ENCODE results near the gene ANKH. TPM values are rescaled to one million over a fixed set of nuclear protein-coding genes. Genes with fewer than 3 reads are reported as not detected.
A peak's percentile ranks its signal among the peaks of the same experiment; 100 is the strongest.

Gene ANKH
- total RNA-seq, 1 donor from 2014 or later: 233 TPM

DNA sequence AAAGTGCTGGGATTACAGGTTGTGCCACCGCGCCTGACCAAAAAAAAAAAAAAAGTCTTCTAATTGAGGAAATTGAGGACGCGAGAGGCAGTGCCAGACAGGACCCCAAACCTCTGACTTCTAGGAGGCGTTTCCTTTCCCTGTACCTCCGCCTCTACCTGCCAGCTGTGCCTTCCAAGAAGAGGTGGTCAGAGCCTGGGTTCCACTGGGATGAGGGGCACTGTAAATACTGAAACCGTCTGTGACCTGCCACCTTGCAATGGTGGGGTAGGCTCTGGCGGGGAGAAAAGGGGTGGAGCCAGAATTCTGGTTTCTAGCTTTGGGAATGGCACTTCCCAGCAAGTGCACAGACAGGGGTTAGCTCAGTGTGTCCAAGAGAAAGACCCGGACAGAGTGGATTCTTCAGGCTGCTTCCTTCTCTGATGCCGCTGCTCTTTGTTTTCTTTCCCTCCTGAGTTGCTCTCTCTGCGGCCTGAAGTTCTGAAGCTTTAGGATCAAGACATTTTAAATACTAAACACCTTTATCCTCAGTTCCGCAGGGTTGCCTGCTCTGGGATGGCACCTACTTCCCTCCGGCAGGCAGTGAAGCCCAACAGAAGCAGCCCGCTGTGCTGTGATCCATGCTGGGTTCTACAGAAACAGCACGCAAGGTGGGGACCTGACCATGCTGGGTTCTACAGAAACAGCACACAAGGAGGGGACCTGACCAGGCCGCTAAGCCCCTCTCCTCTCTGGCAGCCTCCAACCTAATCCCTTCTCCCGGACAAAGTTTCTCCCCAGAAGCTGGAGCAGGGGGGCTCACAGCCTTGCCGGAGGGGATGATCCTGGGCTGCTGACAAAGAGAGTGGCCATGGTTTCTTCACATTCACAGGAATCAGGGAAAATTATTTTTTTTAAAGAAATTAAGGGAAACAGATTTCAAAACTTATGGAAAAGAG is 141.9 kb downstream of the ANKH start:
- intact Hi-C loops (cut with DNase I): loop anchor here (2.0 to 5.0 kb wide), 2 partner anchors 143 to 218 kb away; no protein-coding TSS in a partner anchor
- DNase-seq (ENCODE audit: low spot score): no peak

DNA sequence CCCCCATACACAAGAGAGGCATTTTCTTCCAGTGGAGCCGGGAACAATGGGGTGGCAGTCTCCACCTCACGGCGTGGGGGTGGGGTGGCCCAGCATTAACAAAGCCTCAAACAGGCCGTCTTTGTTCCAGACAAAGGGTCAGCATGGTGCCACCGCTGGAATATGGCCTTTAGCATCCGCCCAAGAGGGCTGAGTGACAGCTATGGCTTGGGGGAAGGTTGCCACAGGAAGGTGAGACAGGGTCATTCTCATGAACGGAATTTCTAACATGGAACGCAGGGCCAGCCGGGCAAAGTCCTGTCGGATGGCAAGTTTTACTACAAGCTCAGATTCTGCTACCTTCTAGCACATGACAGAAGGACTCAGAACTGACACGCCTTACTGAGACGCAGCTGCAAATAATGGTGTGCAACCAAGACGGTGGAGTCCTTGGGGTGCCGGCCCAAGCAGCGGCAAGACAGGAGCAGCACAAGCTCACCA is 143.1 kb downstream of the ANKH start:
- DNase-seq (ENCODE audit: low spot score): peak; percentile 75
- intact Hi-C loops (cut with DNase I): loop anchor here (2.0 to 5.0 kb wide), 2 partner anchors 144 to 219 kb away; no protein-coding TSS in a partner anchor

DNA sequence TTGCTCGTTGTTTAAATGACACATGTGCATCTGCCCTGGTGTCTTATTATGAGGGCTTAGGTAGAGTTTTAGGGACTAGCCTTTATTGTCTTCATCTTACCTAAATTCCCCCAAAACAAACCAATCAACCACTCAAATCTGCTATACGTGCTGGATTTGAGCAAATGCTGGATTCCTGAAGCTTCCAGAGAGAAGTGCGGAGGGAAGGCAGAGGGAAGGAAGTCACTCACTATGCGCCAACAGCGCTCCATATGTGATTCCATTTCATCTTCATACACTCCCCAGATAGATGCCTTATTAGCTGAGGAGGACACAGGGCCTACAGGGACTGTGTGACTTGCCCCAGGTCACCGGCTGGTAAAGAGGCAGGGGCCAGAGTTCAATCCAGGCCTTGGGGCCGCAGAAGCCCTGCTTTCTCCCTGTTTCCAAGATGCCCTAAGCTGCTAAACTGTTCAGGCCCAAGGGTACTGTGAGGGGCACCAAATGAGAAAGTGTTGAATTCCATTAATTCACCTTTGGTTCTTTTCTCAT is 143.6 kb downstream of the ANKH start:
- intact Hi-C loops (cut with DNase I): loop anchor here (1.0 to 5.0 kb wide), 3 partner anchors 145 to 275 kb away; no protein-coding TSS in a partner anchor
- DNase-seq (ENCODE audit: low spot score): no peak

DNA sequence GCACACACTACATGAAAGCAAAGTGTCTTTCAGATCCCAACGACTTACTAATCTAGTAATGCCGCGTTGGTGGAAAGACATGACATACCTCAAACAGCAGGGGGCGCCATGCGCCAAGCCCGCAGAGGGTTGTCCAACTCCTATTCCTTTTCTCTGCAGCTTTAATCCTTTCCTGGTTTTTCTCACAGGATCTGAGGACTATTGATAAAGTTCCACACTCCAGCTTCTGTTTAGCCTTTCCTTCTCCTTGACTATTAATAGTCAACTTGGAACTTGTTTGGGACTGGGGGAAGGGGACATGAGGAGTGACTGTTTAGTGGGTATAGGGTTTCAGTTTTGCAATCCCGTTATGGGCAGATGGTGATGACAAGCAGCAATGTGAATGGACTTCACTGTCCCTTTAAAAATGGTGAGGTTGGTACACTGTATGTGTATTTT is 144.1 kb downstream of the ANKH start:
- intact Hi-C loops (cut with DNase I): loop anchor here (1.0 to 5.0 kb wide), 2 partner anchors 220 to 276 kb away; no protein-coding TSS in a partner anchor

DNA sequence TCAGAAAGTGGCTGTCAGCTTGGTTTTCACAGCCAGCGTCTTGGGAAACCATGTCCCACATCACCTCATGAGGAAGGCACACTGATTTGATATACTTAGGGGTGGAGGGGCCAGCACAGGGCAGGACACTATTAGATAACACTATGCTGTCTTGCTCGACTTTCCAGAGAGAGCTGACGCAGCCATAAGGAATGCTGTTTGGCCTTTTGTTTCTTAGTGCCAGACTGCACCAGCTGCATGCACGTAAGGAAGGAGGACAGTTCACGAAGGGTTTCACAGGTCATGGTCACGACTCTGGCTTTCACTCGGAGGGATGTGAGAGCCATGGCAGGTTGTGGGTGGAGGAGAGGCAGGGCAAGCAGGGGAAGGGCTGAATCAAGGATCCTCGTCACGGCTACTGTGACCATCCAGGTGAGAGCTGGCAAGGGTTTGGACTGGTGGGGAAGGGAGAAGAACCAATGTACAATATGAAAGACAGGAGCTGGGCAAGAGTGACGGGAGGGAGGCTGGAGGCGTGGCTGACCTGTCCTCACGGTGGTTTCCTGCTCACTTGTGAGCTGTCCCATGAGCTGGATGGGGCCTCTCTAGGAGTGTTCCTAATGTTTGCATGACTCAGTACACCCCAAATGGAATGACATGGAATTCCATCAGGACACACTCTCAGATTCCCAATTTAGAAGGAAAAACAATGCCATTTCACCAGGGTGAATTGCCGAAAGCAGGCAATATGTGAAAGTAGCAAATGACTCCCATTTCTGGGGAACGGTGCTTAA is 145.3 kb downstream of the ANKH start:
- DNase-seq (ENCODE audit: low spot score): peak; percentile 73
- intact Hi-C loops (cut with DNase I): loop anchor here (5.0 kb wide), 1 partner anchor 221 kb away; no protein-coding TSS in a partner anchor

More for the DNA sequence above, 144.1 kb downstream of the ANKH start:
- no peak for DNase-seq (ENCODE audit: low spot score)

DNA sequence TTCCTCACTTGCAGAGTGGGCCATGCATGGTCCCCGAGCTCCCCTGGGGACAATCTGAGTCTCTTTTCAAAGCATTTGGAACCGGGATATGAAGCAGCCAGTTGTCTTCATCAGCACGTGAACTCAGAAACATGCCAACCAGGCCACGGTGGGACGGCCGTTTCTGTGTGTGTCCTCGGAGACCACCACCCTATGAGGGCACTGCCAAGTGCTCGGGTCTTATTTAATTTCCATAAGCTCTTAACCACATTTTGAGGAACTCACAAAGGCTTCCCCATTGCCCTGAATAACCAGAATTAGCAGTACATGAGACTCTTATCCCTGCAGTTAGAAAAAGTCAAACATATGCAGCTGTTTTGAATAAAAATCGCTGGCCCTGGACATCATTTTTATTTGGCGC is 146.9 kb downstream of the ANKH start:
- intact Hi-C loops (cut with DNase I): loop anchor here (5.0 kb wide), 1 partner anchor 223 kb away; no protein-coding TSS in a partner anchor
- DNase-seq (ENCODE audit: low spot score): no peak

DNA sequence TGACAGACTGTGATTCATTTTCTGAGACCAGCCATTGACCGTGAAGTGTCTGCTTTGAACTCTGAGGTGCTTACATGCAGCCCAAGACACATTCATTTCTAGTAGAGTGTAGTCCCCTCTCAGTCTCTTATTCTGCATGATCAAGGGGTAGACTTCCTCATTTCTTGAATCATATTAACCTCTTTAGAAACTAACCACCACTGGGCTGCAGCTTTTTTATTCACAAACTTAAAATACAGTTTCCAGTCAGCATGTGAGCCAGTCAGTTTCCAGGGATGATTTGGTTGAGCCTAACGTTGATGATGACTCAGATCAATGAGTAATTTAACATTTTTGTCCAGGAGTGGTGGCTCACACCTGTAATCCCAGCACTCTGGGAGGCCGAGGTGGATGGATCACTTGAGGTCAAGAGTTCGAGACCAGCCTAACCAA is 147.9 kb downstream of the ANKH start:
- DNase-seq (ENCODE audit: low spot score): no peak
- intact Hi-C loops (cut with DNase I): no loop called here

DNA sequence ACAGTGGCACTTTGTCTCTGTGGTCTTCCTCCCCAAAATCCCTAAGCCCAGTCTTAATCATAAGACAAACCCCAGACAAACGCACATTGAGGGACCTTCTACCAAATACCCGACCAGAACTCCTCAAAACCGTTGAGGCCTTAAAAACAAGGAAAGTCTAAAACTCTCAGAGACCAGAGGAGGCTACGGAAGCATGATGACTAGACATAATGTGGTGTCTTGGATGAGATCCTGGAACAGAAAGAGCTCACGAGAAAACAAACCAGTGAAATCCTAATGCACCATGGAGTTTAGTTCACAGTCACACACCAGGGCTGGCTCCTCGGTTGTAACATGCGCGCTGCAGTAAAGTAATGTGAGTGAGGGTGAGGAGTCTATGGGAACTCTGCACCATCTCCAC is 148.7 kb downstream of the ANKH start:
- intact Hi-C loops (cut with DNase I): no loop called here
- no peak for DNase-seq (ENCODE audit: low spot score)

DNA sequence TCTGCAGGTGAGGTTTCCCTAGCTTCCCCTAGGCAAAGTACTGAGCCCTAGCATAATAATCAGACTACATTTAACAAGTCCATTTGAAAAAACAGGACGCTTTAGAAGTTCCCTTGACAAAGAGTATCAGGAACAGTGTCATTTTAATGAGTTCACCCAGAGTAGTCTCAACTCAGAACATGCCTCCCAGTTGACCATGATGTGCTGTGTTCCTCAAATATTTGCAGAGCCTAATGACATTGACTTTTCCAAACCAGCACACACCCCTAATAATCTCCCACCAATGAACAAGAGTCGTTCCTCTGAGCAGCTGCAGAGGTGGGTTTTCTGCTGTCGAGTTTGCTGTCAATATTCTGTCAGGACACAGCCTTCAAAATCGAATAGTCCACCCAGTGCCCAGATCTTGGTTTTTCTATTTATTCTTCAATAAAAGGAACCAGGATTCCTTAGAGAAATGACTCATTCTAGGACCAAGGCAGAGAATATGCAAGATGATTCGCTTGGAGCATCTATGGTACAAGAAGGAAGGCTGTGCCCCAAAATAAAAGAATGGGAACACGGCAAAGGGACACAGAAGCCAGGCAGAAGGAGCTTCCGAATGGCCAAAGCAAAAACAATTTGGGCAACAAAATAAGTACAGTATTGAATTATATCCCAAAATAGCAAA is 149.5 kb downstream of the ANKH start:
- DNase-seq (ENCODE audit: low spot score): no peak
- intact Hi-C loops (cut with DNase I): no loop called here

DNA sequence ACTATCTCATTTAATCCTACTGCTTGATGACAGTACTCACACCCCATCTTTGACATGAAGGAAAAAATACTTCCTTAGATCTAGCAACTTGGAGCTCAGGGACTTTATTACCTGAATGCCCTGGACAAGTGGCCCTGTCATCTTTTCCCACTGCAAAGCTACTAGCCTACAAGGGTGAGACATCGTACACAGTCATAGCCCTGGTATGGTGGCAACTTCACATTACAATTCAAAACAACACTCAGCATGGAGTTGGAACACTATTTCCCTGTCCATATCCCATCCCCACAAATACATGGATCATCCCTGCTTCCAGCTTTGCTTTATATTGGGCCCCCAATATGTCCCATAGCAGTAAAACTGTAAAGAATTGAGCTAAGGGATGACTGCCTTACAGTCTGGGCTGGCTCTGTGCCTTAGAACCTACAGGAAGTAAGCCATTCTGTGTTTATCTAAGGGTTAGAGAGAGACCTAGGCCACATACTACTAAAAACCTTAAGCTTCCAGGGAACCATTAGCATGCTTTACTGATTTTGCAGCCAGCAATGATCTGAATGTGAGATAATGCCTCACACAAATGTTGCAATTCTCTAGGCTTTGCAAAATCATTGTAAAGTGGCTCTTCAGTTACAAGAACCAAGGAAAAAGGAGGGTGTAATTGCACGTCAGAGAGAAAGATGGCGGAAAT is 151.2 kb downstream of the ANKH start:
- DNase-seq (ENCODE audit: low spot score): no peak
- intact Hi-C loops (cut with DNase I): no loop called here

DNA sequence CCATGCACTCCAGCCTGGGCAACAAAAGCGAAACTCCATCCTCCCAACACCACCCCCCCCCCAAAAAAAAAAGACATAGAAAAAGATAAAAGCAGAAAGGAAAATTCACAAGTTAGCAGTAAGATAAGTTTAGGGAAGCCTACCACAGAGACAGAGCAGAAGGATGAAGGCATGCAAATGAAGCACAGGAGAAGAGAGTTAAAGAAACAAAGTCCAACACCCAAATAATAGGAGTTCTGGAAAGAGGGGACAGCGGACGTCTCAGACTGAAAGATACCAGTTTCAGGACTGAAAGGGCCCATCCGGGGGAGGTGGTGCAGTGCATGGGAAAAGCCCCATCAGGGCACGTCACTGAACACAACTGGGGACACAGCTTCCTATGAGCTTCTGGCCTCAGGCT is 152.8 kb downstream of the ANKH start:
- intact Hi-C loops (cut with DNase I): no loop called here
- no peak for DNase-seq (ENCODE audit: low spot score)

DNA sequence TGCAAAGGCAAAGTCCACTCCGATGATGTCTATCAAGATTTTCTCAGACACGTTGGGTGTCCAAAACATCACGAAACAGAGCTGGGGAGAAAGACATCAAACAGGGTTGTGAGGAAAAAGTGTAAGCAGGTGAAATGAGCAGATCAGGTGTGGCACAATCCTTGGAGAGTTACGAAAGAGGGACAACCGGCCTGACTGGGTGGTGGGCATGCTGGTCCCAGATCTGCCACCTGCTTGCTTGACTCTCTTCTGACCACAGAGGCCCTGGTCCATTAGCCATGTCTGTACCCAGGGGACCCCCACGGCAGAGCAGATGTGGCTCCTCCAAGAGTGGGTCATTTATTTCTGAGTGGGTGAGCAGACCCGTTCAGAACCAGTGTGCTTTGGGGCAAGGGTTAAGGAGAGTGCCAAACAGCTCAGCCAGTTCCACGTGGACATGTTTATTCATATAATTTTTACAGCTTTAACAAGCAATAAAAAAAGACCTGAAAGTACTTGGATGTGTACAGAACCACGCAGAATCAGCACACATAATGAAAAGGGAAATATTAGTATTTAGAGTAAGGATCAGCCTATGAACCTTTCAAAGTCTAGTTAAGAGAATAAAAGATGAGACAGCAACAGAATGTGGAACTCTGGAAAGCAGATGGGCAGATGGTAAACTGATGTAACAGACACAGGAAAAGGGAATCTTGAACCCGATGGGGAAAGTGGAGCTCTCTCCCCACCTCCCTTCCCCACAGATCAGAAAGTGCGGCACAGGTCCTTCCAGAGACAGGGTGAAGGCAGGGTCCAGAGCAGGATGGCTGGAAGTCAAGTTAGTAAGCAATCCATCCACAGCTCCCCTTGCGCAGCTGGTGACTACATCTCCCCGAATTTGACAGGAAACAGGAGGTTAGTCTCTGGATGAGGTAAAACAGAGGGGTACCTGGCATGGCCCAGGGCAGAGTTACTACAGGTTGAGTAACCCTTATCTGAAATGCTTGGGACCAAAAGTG is 154.5 kb downstream of the ANKH start:
- DNase-seq (ENCODE audit: low spot score): no peak
- intact Hi-C loops (cut with DNase I): no loop called here

DNA sequence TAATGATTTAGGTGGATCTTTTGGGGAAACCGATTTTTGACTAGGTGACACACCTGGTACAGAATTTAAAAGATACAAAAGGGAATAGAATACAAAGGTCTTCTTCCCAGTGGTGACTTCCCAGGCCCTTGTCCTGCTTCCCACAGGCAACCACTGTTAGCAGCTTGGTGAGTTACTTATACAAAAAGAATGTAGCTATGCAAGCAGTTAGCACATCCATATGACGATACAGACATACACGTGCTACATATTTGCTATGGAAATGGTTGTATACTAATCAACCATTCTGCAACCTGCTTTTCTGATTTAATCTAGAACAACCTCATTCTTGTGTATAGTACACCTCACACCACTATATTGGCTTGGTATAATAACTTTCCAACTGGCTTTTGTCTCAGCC is 156.1 kb downstream of the ANKH start:
- no peak for DNase-seq (ENCODE audit: low spot score)
- intact Hi-C loops (cut with DNase I): no loop called here

DNA sequence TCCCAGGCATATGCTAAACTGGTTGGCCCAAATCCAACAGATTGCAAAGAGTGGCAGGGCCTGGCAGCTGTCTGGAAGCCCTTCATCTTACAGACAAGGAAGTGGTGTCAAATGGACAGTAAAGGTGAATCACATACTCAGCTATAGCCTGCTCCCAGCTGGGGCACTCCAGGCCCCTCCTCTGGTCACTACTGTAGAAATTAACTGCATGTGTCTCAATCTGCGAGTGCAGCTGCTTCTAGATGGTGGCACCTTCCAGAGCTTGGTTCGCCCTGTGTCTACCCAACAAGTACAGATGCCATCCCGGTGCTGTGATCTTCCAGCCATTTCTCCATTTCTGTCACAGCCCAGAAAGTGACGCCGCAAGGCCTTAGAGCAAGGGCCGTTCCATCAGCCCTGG is 156.9 kb downstream of the ANKH start:
- intact Hi-C loops (cut with DNase I): no loop called here
- DNase-seq (ENCODE audit: low spot score): no peak

DNA sequence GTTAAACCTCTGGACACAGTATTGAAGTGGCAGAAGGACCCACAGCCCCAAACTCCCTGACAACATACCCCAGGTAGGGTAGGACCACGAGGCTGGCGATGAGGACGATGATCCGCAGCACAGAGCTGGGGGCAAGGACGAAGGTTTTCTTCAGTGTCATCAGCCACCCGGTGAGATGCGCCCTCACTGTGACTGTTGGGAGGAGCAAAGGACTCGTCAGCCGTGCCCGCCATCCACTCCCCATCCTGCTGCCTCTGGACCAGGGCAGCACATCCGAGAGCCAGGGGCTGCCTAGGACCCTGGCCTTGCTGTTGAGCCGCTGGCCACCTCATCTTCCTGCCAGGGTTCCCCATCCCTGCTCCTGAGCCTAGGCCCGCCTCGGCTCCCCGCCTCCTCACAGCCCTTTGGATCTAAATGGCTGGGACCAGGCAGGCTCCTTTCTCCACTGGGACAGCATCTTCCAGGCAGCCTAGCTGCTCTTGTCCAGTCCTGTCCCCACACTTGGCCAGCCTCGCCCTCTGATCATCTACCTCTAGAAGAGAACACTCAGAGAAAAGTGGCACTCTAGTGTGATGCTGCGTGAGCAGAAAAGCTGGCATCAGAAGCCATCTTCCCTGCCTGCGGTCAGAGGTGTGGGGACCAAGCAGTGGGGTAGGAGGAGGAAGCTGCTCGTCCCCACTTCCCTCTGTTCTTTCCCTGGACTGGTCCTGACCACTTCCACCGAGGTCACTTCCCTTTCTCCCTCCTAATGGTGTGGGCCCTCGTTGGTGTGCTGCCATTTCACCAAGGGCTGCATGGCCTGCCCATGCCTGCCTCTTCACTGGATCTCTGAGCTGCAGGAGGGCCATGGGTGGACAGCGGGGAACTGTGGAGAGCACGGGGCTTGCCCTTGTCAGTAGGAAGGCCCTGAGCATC is 157.8 kb downstream of the ANKH start:
- DNase-seq (ENCODE audit: low spot score): no peak
- intact Hi-C loops (cut with DNase I): no loop called here

DNA sequence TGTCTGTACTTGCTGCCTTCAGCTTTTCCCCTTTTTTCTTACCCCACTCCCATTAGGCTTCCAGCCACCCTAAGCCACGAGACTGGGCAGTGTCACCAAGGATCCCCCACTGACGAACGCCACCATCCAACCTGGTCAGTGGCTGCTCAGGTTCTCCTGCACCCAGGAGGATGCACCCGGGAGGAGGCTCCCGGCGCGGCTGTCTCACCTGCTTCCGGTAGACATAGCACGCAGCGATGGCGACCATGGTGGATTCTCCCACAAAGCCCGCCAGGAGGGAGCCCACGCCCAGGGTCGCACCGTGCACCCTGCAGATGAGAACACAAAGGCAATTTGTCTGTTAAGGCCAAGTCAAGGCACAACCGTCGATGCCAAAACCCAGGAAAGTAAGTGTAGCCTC is 158.9 kb downstream of the ANKH start:
- intact Hi-C loops (cut with DNase I): no loop called here
- no peak for DNase-seq (ENCODE audit: low spot score)
